GM10248 (cell line): ENCODE data around the gene RPL6.
"Not testable (repeated sequence)": the region's sequence is repeated elsewhere in the genome, so short reads cannot be mapped to it uniquely, and the experiment has no call there.

Source experiments
- CTCF ChIA-PET: fragments of 300-600 bp; sonication (Branson Sonifier 250); formaldehyde crosslinking; extraction: SDS; loops from one replicate; lab custom pipeline; 2021; ENCODE audit warnings: antibody characterized with exemption; lab: Yijun Ruan, JAX
- POLR2A ChIA-PET: fragments of 350-650 bp; sonication (Branson Sonifier 250); formaldehyde crosslinking; extraction: SDS; loops from one replicate; lab custom pipeline; 2020; ENCODE audit warnings: antibody characterized with exemption; lab: Yijun Ruan, JAX
- DNase-seq: peaks from one replicate; pipeline ENCODE4 v3.0.0; 2012; ENCODE audit errors: extremely low spot score
- TF ChIP-seq, protein P1 (sequence below): IDR thresholded peaks from 2 replicates; pipeline ENCODE4 v1.5.1; 2012; ENCODE audit warnings: mild to moderate bottlenecking, low read depth; ENCODE audit errors: extremely low read depth, missing control alignments, control extremely low read depth

Gene RPL6

GRCh38 chr12:112409064-112409905 is at the start of gene RPL6:
Gene RPL6 (minus strand): TSS chr12:112409605. CDS start chr12:112408656, 949 bp downstream.
- POLR2A ChIA-PET = no interaction called here
- TF ChIP-seq, protein P1, sequence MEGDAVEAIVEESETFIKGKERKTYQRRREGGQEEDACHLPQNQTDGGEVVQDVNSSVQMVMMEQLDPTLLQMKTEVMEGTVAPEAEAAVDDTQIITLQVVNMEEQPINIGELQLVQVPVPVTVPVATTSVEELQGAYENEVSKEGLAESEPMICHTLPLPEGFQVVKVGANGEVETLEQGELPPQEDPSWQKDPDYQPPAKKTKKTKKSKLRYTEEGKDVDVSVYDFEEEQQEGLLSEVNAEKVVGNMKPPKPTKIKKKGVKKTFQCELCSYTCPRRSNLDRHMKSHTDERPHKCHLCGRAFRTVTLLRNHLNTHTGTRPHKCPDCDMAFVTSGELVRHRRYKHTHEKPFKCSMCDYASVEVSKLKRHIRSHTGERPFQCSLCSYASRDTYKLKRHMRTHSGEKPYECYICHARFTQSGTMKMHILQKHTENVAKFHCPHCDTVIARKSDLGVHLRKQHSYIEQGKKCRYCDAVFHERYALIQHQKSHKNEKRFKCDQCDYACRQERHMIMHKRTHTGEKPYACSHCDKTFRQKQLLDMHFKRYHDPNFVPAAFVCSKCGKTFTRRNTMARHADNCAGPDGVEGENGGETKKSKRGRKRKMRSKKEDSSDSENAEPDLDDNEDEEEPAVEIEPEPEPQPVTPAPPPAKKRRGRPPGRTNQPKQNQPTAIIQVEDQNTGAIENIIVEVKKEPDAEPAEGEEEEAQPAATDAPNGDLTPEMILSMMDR = no peak
- DNase-seq = peak; percentile 87
- CTCF ChIA-PET = interaction anchor here (3.0 kb wide), 1 partner anchor 212 kb away, joined by 14 read pairs; no protein-coding TSS in a partner anchor

GRCh38 chr12:112458751-112459150 is 49.3 kb upstream of the RPL6 start:
- DNase-seq = no peak
- TF ChIP-seq, protein P1 = no peak
- ChIA-PET CTCF (no interaction called here), POLR2A (no interaction called here)

- CTCF ChIA-PET = no interaction called here
- TF ChIP-seq, protein P1 = no peak
- POLR2A ChIA-PET = no interaction called here
- DNase-seq = no peak
Observed at GRCh38 chr12:112458330-112458729, 48.9 kb upstream of the RPL6 start.

- CTCF ChIA-PET, DNase-seq, POLR2A ChIA-PET: not testable (repeated sequence)
Observed at GRCh38 chr12:112457142-112457541, 47.7 kb upstream of the RPL6 start.

DNA sequence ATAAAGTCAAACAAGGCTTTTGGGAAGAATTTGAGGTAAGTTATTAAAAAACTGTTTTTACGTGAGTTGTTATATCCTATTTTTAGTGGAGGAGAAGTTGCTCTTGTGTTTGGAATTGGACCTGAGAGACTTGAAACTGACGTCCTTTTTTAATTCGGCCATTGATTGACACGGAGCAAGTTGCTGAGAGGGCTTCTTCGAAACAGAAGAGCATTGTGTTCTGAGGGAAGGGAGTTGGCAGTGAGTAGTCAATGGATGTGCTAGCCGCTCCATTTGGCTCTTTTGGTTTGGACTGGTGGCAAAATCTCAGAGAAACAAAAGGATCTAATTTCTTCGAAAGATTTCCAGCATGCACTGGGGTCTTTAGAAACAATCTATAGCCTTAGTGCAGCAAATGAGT is 46.6 kb upstream of the RPL6 start:
- TF ChIP-seq, protein P1 = no peak
- ChIA-PET POLR2A (no interaction called here), CTCF (no interaction called here)

GRCh38 chr12:112450725-112451124 is 41.3 kb upstream of the RPL6 start:
- POLR2A ChIA-PET = no interaction called here
- CTCF ChIA-PET = interaction anchor here (1.0 to 1.2 kb wide), 2 partner anchors 13 to 27 kb away, joined by 3 read pairs; no protein-coding TSS in a partner anchor
- no peak for DNase-seq
- TF ChIP-seq, protein P1 = no peak

More for the DNA sequence above, 46.6 kb upstream of the RPL6 start:
- no peak for DNase-seq

DNA sequence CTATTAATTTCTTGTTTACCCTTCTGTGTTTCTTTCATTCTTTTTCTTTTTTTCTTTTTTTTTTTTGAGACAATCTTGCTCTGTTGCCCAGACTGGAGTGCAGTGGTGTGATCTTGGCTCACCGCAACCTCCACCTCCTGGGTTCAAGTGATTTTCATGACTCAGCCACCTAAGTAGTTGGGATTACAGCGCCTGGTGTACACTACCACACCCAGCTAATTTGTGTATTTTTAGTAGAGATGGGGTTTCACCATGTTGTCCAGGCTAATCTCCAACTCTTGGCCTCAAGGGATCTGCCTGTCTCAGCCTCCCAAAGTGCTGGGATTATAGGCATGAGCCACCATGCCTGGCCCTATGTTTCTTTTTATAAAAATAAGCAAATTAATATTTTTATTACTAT is 38.8 kb upstream of the RPL6 start:
- DNase-seq = not testable (repeated sequence)

More for the DNA sequence above, 38.8 kb upstream of the RPL6 start:
- CTCF ChIA-PET, POLR2A ChIA-PET: not testable (repeated sequence)
